ENCODE measurements around the gene SVIL. TPM values are rescaled to one million over a fixed set of nuclear protein-coding genes. Genes with fewer than 3 reads are reported as not detected.

SVIL gene
- total RNA-seq, 3 donors from 2014 or later: 25.8 to 69.5 (median 60.6) TPM

DNA sequence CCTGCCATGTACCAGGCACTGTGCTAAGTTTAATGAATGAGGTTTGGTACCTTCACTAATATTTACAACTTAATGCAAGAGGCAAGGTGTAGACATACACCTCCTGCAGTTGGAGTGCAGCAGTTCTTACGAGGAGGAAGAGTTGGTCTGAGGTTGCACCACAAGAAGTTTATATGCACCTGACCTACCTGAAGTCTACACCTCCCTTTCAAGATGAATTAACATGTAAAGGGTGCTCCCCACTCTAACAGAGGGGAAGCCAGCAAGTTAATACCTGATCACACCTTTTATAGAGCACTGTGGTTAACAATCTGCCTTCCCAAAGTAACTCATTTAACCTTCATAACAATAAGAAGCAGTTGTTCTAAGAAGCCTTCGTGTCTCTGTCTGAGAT, 225.9 kb downstream of the SVIL start:
- DNase-seq (ENCODE audit: low spot score in 2 of 2): no peak
- Histone ChIP-seq H3K9me3 (no peaks in the 10 kb centered on the region), H3K27ac (peak overlapping the region; percentile 95 to 96), H3K27me3 (no peaks in the 10 kb centered on the region), H3K4me3 (peak overlapping the region; percentile 60 to 78 (median 74)), H3K36me3 (no peaks in the 10 kb centered on the region), H3K4me1 (peaks cover 0 to 10% of the 10 kb centered on the region in 2 donors)
- intact Hi-C loops (cut with DNase I; ENCODE audit: low total_unique reads): no loop called here
- TF ChIP-seq, protein P1, sequence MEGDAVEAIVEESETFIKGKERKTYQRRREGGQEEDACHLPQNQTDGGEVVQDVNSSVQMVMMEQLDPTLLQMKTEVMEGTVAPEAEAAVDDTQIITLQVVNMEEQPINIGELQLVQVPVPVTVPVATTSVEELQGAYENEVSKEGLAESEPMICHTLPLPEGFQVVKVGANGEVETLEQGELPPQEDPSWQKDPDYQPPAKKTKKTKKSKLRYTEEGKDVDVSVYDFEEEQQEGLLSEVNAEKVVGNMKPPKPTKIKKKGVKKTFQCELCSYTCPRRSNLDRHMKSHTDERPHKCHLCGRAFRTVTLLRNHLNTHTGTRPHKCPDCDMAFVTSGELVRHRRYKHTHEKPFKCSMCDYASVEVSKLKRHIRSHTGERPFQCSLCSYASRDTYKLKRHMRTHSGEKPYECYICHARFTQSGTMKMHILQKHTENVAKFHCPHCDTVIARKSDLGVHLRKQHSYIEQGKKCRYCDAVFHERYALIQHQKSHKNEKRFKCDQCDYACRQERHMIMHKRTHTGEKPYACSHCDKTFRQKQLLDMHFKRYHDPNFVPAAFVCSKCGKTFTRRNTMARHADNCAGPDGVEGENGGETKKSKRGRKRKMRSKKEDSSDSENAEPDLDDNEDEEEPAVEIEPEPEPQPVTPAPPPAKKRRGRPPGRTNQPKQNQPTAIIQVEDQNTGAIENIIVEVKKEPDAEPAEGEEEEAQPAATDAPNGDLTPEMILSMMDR (IDR thresholded peaks at IDR 0.05): no peak
- no peak for TF ChIP-seq POLR2AphosphoS5 (IDR thresholded peaks at IDR 0.05)
- no peak for TF ChIP-seq POLR2A (IDR thresholded peaks at IDR 0.05)
